H9 (cell line): ENCODE data around the gene STK11IP. TPM values are rescaled to one million over a fixed set of nuclear protein-coding genes. Genes with fewer than 3 reads are reported as not detected.

ENCODE experiments used
- DNase-seq: peaks from one replicate; pipeline ENCODE4 v3.0.0-alpha.2; 2017
- H2AFZ ChIP-seq: one replicate; pipeline ENCODE4 v1.6.1; 2013; ENCODE audit warnings: mild to moderate bottlenecking, low read length, control low read depth, moderate library complexity
- H2AK5ac ChIP-seq: 2 replicates; pipeline ENCODE4 v1.6.1; 2013; ENCODE audit warnings: low read length, control low read depth, mixed read lengths; ENCODE audit not compliant: insufficient read length
- H2BK120ac ChIP-seq: one replicate; pipeline ENCODE4 v1.6.1; 2013; ENCODE audit warnings: low read depth, mild to moderate bottlenecking, low read length, control low read depth, inconsistent platforms; ENCODE audit not compliant: poor library complexity, severe bottlenecking
- H2BK12ac ChIP-seq: 2 replicates; pipeline ENCODE4 v1.6.1; 2013; ENCODE audit warnings: low read length, control low read depth, mixed read lengths, low read depth; ENCODE audit not compliant: insufficient read length
- H2BK15ac ChIP-seq: 2 replicates; pipeline ENCODE4 v1.6.1; 2013; ENCODE audit warnings: low read depth, low read length, control low read depth
- H2BK20ac ChIP-seq: one replicate; pipeline ENCODE4 v1.6.1; 2013; ENCODE audit warnings: low read depth, mild to moderate bottlenecking, low read length, control low read depth, inconsistent platforms; ENCODE audit not compliant: poor library complexity, severe bottlenecking
- H2BK5ac ChIP-seq: 2 replicates; pipeline ENCODE4 v1.6.1; 2013; ENCODE audit warnings: low read length, control low read depth, mixed read lengths; ENCODE audit not compliant: insufficient read length
- H3K14ac ChIP-seq: 2 replicates; pipeline ENCODE4 v1.6.1; 2013; ENCODE audit warnings: low read length, control low read depth; ENCODE audit not compliant: insufficient read depth
- H3K18ac ChIP-seq: 2 replicates; pipeline ENCODE4 v1.6.1; 2013; ENCODE audit warnings: low read depth, mild to moderate bottlenecking, mixed read lengths, low read length, control low read depth; ENCODE audit not compliant: insufficient read length
- H3K23ac ChIP-seq: 2 replicates; pipeline ENCODE4 v1.6.1; 2013; ENCODE audit warnings: low read length, control low read depth, mixed read lengths, low read depth; ENCODE audit not compliant: insufficient read length
- H3K23me2 ChIP-seq: 2 replicates; pipeline ENCODE4 v1.6.1; 2013; ENCODE audit warnings: low read depth, mild to moderate bottlenecking, mixed read lengths, low read length, control low read depth; ENCODE audit not compliant: insufficient read length, poor library complexity, severe bottlenecking
- H3K27ac ChIP-seq: 2 replicates; pipeline ENCODE4 v1.5.1; 2013; ENCODE audit warnings: low read length, control low read depth, mixed read lengths, low read depth; ENCODE audit not compliant: insufficient read length
- H3K27me3 ChIP-seq: 2 replicates; pipeline ENCODE4 v1.6.1; 2013; ENCODE audit warnings: low read length, control low read depth, inconsistent platforms; ENCODE audit not compliant: insufficient read depth
- H3K4ac ChIP-seq: 2 replicates; pipeline ENCODE4 v1.6.1; 2013; ENCODE audit warnings: low read depth, mild to moderate bottlenecking, control low read depth, inconsistent platforms, low read length, moderate library complexity
- H3K4me1 ChIP-seq: 2 replicates; pipeline ENCODE4 v1.6.1; 2013; ENCODE audit warnings: low read length, control low read depth, inconsistent platforms; ENCODE audit not compliant: insufficient read depth
- H3K4me2 ChIP-seq: 2 replicates; pipeline ENCODE4 v1.6.1; 2013; ENCODE audit warnings: low read length, control low read depth, mixed read lengths; ENCODE audit not compliant: insufficient read length, insufficient read depth
- H3K56ac ChIP-seq: 2 replicates; pipeline ENCODE4 v1.6.1; 2013; ENCODE audit warnings: low read depth, mild to moderate bottlenecking, mixed read lengths, low read length, control low read depth; ENCODE audit not compliant: insufficient read length
- H3K79me1 ChIP-seq: 2 replicates; pipeline ENCODE4 v1.6.1; 2013; ENCODE audit warnings: low read depth, mild to moderate bottlenecking, moderate library complexity, low read length, control low read depth, inconsistent platforms; ENCODE audit not compliant: insufficient read depth, poor library complexity, severe bottlenecking
- H3K79me2 ChIP-seq: 2 replicates; pipeline ENCODE4 v1.6.1; 2013; ENCODE audit warnings: low read length, control low read depth, inconsistent platforms; ENCODE audit not compliant: insufficient read depth
- H3K9ac ChIP-seq: 2 replicates; pipeline ENCODE4 v1.6.1; 2013; ENCODE audit warnings: low read length, control low read depth, mixed read lengths; ENCODE audit not compliant: insufficient read length; ENCODE audit errors: extremely low read depth
- H3K9me3 ChIP-seq: one replicate; pipeline ENCODE4 v1.6.1; 2013; ENCODE audit warnings: low read depth, low read length, inconsistent platforms; ENCODE audit not compliant: control insufficient read depth
- H3T11ph ChIP-seq: one replicate; pipeline ENCODE4 v1.6.1; 2013; ENCODE audit warnings: mild to moderate bottlenecking, low read length, control low read depth, inconsistent platforms
- H4K20me1 ChIP-seq: one replicate; pipeline ENCODE4 v1.6.1; 2013; ENCODE audit not compliant: control insufficient read depth, insufficient read length, insufficient read depth
- H4K5ac ChIP-seq: 2 replicates; pipeline ENCODE4 v1.6.1; 2013; ENCODE audit warnings: low read depth, mild to moderate bottlenecking, mixed read lengths, low read length, control low read depth; ENCODE audit not compliant: insufficient read length
- H4K8ac ChIP-seq: replicated peaks from 2 replicates; pipeline ENCODE4 v1.6.1; 2013; ENCODE audit warnings: low read length, control low read depth, mixed read lengths, low read depth; ENCODE audit not compliant: insufficient read length
- H4K91ac ChIP-seq: 2 replicates; pipeline ENCODE4 v1.6.1; 2013; ENCODE audit warnings: low read depth, mild to moderate bottlenecking, moderate library complexity, mixed read lengths, low read length, control low read depth; ENCODE audit not compliant: insufficient read length
- H3K27ac Mint-ChIP-seq, 3 experiments: 2 replicates in 2 of 3; 3 replicates in 1 of 3; pipeline ENCODE4 v1.8.0; 2020 to 2021; ENCODE audit warnings: mixed read lengths in 3 of 3, mild to moderate bottlenecking in 1 of 3, moderate library complexity in 1 of 3
- H3K27me3 Mint-ChIP-seq: 2 replicates; pipeline ENCODE4 v1.8.0; 2021; ENCODE audit warnings: low read depth, mild to moderate bottlenecking, moderate library complexity, mixed read lengths
- H3K36me3 Mint-ChIP-seq, 3 experiments: 2 replicates in 2 of 3; 3 replicates in 1 of 3; pipeline ENCODE4 v1.8.0; 2020 to 2021; ENCODE audit warnings: low read depth in 3 of 3, mixed read lengths in 3 of 3; ENCODE audit not compliant: insufficient read depth in 1 of 3
- H3K4me1 Mint-ChIP-seq, 2 experiments: 2 replicates each; pipeline ENCODE4 v1.8.0; 2020; ENCODE audit warnings: mixed read lengths in 2 of 2
- H3K4me3 Mint-ChIP-seq, 2 experiments: 2 replicates in 1 of 2; 3 replicates in 1 of 2; pipeline ENCODE4 v1.8.0; 2020 to 2021; ENCODE audit warnings: mild to moderate bottlenecking in 2 of 2, mixed read lengths in 2 of 2, moderate library complexity in 1 of 2
- H3K9me3 Mint-ChIP-seq, 2 experiments: 2 replicates in 1 of 2; 3 replicates in 1 of 2; pipeline ENCODE4 v1.8.0; 2020; ENCODE audit warnings: mild to moderate bottlenecking in 2 of 2, mixed read lengths in 2 of 2, moderate library complexity in 1 of 2
- CTCF ChIP-seq: fragments of 200-600 bp; sonication (generic); conservative IDR thresholded peaks from 3 replicates; pipeline ENCODE4 v1.8.0; 2021; ENCODE audit warnings: antibody characterized with exemption, mild to moderate bottlenecking
- WGBS: extraction: QIAGEN DNeasy Blood & Tissue Kit; methylation state at CpG from one replicate; pipeline ENCODE4 v1.1.7; 2013; ENCODE audit warnings: missing lambda C conversion rate, low lambda C conversion rate, mixed read lengths; ENCODE audit not compliant: insufficient read length; ENCODE audit errors: extremely low coverage; 5-methylcytosine and 5-hydroxymethylcytosine counted together
- total RNA-seq: library from RNA; stranded (reverse); gene quantifications from 2 replicates; pipeline ENCODE4 v1.2.1, GENCODE V29; 2021

STK11IP gene
- total RNA-seq, 1 experiment from 2014 or later: 31.1 TPM

- H4K20me1 ChIP-seq: no peaks in the 10 kb centered on the region
- no peaks in the 10 kb centered on the region for H3K79me1 ChIP-seq
- no peak overlapping the region; the same call in 1 of the 2 replicates for H3K14ac ChIP-seq
- H3K23me2 ChIP-seq: no peaks in the 10 kb centered on the region
- Mint-ChIP-seq H3K9me3 (no peaks in the 10 kb centered on the region; a peak in 1 of 5 replicates), H3K27me3 (peaks cover 2% of the 10 kb centered on the region; the same call in 1 of the 2 replicates), H3K4me3 (peak overlapping the region in 1 of 2 experiments; percentile 17; a peak in 3 of 5 replicates), H3K4me1 (peaks cover 58 to 59% of the 10 kb centered on the region in 2 experiments), H3K36me3 (peaks cover 32 to 67% (median 48%) of the 10 kb centered on the region in 3 experiments), H3K27ac (peak overlapping the region; percentile 86 to 96 (median 89))
- H3K4ac ChIP-seq: no peak overlapping the region; the same call in 1 of the 2 replicates
- no peak for TF ChIP-seq CTCF
- H4K5ac ChIP-seq: no peak overlapping the region
- H3K4me1 ChIP-seq: peaks cover 26% of the 10 kb centered on the region; the same call in 1 of the 2 replicates
- H3K18ac ChIP-seq: no peak overlapping the region
- no peak overlapping the region for H3K4me2 ChIP-seq
- H2AFZ ChIP-seq: no peak overlapping the region
- H3T11ph ChIP-seq: no peak overlapping the region
- no peak overlapping the region for H3K27ac ChIP-seq
- H3K27me3 ChIP-seq: no peaks in the 10 kb centered on the region
- no peak overlapping the region for H2BK12ac ChIP-seq
- no peaks in the 10 kb centered on the region for H3K79me2 ChIP-seq
- no peak overlapping the region for H4K91ac ChIP-seq
- H3K9ac ChIP-seq: no peak overlapping the region
- H3K23ac ChIP-seq: no peak overlapping the region
- no peak overlapping the region for H4K8ac ChIP-seq
- H2BK120ac ChIP-seq: no peak overlapping the region
- no peak overlapping the region for H3K56ac ChIP-seq
- no CpG with 5 or more reads among the region's 24 CpGs for WGBS
- DNase-seq: peak; percentile 61
- no peak overlapping the region for H2BK20ac ChIP-seq
- H2BK5ac ChIP-seq: no peak overlapping the region
- no peak overlapping the region for H2AK5ac ChIP-seq
- H3K9me3 ChIP-seq: no peaks in the 10 kb centered on the region
- no peak overlapping the region for H2BK15ac ChIP-seq
These were observed 36.2 kb upstream of the STK11IP start for GRCh38 chr2:219561179-219562048.
